HG03575 (cell line): ENCODE data around the gene SPTBN2.

Source experiments
- ATAC-seq: cut with Tn5 transposase; IDR thresholded peaks from one replicate; pipeline ENCODE4 v1.9.1; 2021; ENCODE audit not compliant: unreplicated experiment, insufficient number of reproducible peaks, low FRiP score; ENCODE audit errors: extremely low read depth

The SPTBN2 gene

GRCh38 chr11:66706989-66707388 is 22.0 kb downstream of the SPTBN2 start:
- no peak for ATAC-seq

GRCh38 chr11:66705587-66706335 is 23.3 kb downstream of the SPTBN2 start:
- ATAC-seq, result no peak

- ATAC-seq, result no peak
Observed at GRCh38 chr11:66704659-66705360, 24.2 kb downstream of the SPTBN2 start.

GRCh38 chr11:66701432-66702240 is 27.4 kb downstream of the SPTBN2 start:
- no peak for ATAC-seq

- ATAC-seq, result no peak
Observed at GRCh38 chr11:66700742-66701141, 28.3 kb downstream of the SPTBN2 start.

- no peak for ATAC-seq
Observed at GRCh38 chr11:66700337-66700736, 28.7 kb downstream of the SPTBN2 start.

- no peak for ATAC-seq
Observed at GRCh38 chr11:66698491-66698890, 30.5 kb downstream of the SPTBN2 start.

GRCh38 chr11:66697988-66698387 is 31.0 kb downstream of the SPTBN2 start:
- ATAC-seq, result no peak

GRCh38 chr11:66696146-66696545 is 32.9 kb downstream of the SPTBN2 start:
- ATAC-seq, result no peak

GRCh38 chr11:66694732-66695207 is 34.2 kb downstream of the SPTBN2 start:
- ATAC-seq, result no peak

GRCh38 chr11:66694056-66694410 is 35.0 kb downstream of the SPTBN2 start:
- no peak for ATAC-seq

- ATAC-seq, result no peak
Observed at GRCh38 chr11:66693356-66694055, 35.5 kb downstream of the SPTBN2 start.

GRCh38 chr11:66692871-66693331 is 36.1 kb downstream of the SPTBN2 start:
- no peak for ATAC-seq

- ATAC-seq, result no peak
Observed at GRCh38 chr11:66692446-66692845, 36.6 kb downstream of the SPTBN2 start.

- no peak for ATAC-seq
Observed at GRCh38 chr11:66691311-66691980, 37.6 kb downstream of the SPTBN2 start.

- no peak for ATAC-seq
Observed at GRCh38 chr11:66689661-66690590, 39.1 kb downstream of the SPTBN2 start.
